GM21360 (cell line): ENCODE results near the gene B4GALNT3.

ENCODE experiments used
- ATAC-seq: cut with Tn5 transposase; IDR thresholded peaks from one replicate; pipeline ENCODE4 v1.9.1; 2021; ENCODE audit warnings: mild to moderate bottlenecking, moderate library complexity; ENCODE audit not compliant: unreplicated experiment

B4GALNT3 gene

DNA sequence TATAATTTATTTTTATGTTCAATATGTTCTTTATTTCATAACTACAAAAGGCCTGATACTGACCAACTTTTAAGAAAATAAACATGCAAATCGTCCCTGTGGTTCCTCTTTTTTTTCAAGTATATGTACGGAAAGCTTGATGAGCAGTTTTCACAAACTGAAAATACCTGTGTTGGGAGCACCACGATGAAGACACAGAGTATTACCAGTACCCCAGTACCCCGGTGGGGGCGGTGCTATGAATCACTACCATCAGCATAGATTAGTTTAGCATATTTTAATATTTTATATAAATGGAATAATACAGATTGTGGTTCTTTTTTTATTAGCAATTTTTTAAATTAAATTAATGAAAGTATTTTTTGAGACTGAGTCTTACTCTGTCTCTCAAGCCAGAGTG is 7.0 kb downstream of the B4GALNT3 start:
- no peak for ATAC-seq

DNA sequence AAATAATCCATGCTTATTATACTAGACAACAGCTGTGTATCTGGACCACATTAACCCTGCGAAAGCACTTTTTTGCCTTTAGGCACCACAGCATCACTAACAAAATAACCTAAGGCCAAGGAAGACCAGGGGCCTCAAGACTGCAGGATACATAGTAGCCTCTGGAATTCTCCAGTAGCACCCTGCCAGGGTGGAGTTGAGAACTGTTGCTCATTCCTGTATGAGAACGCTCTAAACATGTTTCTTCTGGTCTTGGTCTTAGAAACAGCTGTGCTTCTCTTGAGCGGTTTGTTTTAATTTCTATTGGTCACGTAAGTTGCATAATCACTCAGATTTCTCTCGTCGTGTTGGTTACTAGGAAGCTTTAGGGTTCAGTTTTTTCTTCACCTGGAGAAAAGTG is 7.9 kb downstream of the B4GALNT3 start:
- no peak for ATAC-seq

DNA sequence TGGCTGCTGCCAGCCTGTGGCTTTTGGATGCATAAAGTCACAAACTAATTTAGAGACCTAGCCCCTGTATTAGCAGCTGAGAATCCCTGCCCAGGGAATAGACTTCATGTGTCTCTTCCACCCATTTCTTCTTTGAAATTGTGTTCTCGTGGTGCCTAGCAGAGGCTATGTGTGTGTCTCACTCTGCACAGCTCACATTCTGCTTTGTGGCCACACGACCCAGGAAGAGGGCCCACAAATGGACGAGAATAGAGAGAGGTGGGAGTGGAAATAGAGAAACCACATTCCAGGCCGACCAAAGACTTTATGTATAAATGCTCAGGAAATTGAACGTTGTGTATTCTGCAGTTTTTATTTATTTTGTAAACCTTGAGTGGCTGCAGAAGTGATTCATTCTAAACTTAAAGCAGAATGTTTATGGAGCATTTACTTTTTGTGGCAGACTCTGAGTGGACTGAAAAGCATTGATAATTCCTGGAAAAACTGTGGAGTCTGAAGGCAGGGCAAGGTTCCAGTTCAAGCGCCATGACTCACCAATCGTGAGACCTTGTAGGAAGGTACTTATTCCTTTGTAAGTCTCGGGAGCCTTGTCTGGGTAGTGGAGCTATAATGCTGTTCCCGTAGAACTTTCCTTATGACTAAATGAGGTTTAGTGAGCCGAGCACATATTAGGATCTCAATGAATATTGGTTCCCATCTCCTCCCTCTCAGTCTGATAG is 9.1 kb downstream of the B4GALNT3 start:
- no peak for ATAC-seq

DNA sequence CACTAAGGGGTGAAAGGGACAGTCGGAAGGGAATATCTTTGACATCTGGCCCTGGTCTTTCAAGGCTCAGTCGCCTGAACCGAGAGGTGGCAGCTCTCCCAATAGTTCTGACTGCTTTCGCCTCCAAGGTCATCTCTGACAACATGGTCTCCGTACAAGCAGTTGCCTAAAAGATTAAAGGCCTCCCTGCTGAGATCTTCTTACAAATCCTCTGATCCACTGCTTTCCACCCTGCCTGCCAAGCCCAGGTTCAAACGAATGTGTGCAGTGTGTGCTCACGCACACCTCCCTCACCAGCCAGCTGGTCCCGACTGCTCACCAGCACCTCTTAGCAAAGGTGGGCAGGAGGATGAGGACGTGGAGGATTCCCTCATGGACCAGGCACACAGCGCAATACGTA is 10.4 kb downstream of the B4GALNT3 start:
- ATAC-seq: no peak

DNA sequence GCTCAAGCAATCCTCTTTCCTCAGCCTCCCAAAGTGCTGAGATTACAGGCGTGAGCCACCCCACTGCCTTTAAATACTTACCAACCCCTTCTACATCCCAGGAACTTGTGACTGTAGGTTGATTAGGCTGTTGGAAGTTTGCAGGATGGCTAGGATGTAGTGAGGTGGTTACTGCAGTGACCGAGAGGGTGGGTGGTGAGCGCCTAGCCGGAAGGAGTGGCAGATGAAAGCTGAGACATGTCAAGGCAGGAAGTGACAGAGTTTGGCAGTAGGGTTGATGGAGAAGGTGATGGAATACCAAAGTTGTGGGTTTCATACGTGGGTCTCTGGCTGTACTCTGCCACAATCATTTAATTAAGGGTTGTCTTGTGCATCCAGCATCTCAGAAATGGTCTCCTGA is 13.5 kb downstream of the B4GALNT3 start:
- ATAC-seq: no peak

DNA sequence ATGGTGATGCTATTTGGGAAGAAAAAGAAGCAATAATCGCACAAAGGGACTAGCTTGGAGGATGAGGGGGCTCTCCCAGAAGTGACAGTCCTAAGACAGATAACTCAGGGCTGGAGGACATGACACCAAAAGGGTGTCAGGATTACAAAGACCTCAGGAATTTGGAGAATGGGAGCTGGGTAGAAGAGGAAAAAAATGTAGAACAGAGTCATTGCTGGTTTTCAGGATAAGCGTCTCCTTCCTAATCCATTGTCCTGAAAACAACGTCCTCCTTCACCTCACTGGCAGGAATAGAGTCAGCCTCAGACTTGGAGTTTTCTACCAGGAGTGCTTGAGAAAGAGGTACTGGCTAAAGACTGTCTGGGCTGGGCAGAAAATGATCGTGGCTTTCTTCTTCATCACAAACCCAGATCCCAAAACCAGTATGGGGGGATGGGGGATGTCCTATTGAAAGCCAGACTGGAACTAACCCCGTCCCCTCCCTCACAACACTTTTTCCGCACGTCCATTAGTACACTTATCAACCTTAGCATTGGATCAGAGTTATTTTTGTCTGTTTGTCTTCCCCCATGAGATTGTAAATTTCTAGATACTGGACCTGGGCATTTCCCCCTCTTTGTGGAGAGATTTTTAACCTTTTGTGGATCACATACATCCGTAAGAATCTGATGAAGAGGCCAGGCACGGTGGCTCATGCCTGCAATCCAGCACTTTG is 14.3 kb downstream of the B4GALNT3 start:
- no peak for ATAC-seq

DNA sequence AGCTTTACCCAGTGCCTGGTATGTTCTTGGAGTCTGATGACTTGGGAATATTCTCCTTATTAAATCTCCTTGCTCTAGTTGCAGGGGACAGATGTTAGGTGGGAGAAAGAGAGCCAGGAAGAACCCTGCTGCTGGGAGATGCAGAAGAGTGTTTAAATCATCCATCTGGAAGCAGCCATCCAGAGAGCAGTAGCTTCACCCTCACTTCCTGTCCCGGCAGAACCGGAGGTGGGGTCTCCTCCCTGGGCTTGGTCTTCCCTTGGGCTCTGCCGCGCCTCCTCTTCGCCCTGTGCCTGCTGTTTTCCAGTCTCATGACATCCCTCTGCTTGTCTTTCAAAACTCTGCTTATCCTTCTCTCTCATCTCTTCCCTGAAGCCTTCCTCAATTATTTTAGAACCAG is 15.5 kb downstream of the B4GALNT3 start:
- ATAC-seq: no peak

DNA sequence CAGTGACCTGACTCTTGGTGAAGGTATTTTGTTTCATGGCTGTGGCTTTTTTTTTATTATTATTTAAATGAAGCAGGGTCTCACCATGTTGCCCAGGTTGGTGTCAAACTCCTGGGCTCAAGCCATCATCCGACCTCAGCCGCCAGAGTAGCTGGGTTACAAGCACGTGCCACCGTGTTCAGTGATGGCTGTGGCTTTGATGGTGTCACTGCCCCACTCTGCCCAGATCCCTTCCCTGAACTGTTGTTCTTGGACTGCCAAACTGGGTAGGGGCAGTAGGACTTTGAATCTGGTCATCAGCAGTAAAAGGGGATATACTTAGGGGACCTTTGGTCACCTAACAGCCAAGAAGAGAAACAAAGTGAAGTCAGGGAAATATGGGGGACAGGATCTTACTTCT is 19.4 kb downstream of the B4GALNT3 start:
- no peak for ATAC-seq

DNA sequence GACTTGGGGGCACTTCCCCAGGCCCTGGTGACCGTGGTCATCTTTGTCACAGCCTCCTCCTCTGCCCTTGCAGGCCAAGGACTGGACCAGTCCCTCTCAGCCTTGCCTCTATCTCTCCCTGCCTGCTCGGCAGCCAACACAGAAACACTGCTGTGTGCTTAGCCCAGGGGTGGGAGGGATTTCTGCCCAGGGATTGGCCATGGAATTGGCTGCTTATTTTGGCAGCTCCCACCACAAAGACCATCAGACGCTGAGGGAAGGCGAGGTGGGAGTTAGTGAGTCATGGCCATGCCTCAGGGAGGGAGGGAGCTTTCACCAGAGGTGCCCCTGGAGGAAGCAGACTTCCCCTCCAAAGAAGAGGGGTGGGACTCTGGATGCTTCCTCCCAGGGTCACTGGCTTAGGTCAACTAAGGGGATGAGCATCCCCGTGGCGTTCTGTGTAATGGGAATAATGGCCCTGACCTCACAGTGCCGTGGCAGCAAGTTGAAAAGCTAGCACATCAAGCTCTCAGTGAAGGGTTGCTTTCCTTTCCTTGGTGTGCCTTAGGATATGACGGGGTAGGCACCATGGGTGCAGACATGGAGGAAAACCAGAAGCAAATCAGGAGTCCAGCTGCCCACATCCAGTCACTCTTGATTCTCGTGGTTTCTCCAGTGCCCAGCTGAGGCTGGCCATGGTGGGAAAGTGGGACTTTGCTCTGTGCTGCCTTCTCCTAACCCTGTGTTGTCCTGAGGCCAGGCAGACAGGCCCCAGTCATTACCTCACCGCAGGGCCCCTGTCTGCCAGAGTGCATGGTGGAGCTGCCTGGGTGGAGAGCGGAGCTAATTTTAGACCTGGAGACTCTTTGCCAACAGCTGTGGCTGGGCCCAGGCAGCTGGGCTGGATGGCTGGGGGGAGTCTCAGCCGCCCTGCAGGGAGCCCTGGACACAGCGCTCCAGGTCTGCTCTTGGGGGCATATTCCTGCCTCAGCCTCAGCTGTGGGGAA is 21.4 kb downstream of the B4GALNT3 start:
- no peak for ATAC-seq

DNA sequence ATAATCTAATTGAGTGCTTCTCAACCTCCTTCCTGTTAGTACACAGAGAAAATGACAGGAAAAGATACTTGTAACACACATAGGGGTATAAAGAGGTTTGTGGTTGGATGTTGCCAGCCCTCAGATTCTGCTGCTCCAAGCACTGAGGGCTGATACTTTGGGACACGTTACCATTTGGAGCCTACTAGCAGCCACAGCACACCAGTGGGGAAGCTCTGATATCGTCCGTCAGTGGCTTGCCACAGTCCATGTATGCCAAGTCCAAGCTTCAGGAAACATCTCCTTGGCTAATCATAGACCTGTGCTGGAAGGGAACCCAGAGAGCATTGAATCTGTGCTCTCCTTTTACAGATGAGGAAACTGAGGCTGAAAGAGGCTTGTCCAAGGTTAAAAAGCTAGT is 22.3 kb downstream of the B4GALNT3 start:
- ATAC-seq: no peak

DNA sequence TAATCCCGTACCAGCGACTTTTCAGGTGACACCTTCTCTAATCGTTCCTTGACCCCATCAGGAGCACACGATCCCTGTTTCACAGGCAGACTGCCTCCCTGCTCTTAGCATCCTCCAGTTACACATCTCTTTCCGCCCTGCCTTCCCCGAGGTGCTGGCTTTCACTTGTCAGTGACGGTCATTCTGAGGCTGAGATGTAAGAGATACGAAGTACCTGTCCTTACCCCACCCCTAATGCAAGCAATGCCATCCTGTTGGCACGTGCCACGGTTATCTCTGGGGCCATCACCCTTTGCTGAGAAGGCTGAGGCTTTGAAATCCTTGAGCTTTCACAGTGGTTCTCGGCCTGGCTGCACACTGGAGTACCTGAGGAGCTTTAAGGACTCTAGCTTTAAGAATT is 24.4 kb downstream of the B4GALNT3 start:
- ATAC-seq: no peak

DNA sequence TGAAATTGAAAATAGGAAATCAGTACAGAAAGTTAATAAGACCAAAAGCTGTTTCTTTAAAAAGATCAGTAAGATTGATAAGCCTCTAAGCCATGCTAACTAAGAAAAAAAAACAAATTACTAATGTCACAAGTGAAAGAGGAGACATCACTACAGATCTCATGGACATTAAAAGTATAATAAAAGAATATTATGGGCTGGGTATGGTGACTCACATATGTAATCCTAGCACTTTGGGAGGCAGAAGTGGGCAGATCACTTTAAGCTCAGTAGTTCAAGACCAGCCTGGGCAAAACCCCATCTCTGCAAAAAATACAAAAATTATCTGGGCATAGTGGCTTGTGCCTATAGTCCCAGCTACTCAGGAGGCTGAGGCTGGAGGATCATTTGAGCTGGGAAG is 30.5 kb downstream of the B4GALNT3 start:
- no peak for ATAC-seq

DNA sequence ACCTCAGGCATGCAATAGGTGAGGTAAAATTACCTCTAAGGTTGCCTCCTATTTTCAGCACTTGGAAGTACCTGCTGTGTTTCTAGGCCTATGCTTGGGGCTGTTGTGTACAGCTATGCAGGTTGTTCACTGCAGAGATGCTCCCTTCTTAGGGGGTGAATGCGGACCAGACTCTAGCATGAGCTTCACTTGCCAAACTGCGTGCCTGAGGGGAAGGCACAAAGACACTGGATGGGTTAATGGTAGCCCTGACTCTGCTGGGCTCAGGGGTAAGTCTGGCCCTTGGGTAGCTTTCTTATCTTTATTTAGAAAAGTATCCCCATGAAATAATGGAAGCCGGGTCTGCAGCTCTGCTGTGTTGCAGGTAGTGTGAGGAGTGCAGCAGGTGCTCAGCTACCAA is 35.7 kb downstream of the B4GALNT3 start:
- ATAC-seq: no peak

DNA sequence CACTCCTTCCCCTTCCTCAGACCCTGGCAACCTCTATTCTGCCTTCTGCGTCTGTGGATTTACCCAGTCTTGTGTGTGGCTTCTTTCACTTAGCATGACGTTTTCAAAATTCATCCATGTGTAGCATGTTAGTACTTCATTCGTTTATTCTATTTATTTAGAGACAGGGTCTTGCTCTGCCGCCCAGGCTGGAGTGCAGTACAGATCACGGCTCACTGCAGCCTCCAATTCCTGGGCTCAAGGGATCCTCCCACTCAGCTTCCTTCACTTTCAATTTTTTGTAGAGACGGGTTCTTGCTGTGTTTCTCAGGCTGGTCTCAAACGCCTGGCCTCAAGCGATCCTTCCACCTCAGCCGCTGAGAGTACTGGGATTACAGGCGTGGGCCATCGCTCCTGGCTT is 37.0 kb downstream of the B4GALNT3 start:
- ATAC-seq: no peak

DNA sequence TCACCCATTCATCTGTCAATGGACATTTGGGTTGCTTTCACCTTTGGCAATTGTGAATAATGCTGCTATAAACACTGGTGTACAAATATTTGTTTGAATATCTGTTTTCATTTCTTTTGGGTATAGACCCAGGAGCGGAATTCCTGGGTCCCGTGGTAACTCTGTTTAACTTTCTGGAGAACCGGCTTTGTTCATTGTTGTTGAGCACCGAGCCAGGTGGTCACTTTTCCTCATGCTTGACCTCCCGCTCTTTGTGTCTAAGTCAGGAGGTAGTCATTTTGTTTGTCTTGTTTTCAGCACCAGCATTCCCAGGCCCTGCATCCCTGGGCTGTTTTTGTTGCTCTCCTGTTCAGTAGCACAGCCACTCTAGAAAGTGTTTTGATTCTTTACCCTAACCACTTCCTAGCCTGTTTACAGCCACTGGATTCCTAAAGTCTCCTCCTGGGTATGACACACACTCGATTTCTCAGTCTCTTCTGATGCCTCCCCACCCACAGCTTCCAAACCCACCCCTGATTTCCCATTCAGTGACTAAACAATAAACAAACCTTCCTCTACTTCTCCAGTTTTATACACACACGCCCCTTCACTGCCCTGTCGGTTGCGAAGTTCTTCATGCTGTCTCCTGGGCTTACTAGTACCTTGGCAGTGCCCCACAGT is 37.9 kb downstream of the B4GALNT3 start:
- no peak for ATAC-seq

DNA sequence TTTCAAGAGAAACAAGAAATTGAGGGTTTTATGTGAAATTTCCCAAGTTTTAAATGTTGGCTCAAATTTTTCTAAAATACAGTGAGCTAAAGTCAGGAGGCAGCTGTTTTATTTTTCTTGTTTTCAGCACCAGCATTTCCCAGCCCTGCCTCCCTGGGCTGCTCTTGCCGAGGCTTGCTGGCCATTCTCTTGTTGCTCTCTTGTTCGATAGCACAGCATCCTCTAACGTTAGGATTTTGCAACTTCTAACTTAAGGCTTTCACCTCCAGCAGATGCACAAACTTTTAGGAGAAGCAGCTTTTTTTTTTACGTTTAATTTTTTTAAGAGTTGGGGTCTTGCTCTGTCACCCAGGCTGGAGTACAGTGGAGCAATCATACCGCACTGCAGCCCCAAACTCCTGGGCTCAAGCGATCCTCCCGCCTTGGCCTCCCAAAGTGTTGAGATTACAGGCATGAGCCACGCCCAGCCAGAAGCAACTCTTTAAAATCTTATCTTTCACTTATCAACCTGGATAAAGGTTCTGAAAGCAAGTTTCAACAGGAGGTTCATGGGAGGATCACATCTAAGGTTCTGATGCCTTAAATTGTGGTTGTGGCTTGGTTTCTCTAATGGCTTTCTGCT is 40.2 kb downstream of the B4GALNT3 start:
- ATAC-seq: no peak

DNA sequence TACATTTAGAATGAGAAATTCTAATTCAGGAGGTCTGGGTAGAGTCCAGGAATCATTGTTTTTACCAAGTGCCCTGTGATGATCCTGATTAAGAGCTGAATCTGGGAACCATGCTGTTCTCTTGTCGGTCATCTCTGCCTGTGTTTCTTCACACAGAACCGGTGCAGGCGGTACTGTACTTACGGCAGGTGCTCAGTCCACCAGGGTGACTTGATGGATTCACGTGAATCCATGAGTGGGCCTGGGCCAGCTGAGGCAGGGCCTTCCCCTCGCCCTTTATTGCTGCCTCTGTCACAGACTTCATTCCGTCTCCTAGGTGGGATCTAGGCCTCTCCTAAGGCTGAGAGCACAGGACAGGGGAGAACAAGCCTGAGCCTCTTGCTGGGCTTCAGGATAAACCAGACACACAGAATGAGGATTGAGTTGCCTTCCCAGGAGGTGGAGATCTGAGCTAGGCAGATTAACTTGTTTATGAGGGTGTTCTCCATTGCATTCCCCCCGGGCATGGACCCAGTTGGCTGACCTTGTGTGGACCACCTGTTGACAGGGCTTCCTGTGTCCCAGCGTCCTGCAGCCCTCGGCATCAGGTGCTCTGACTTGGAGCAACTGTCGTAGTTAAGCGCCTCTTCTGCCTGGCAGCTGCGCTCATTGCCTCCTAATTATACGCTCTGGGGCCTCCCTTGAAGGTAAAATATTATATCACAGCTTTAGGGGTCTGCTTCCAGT is 42.1 kb downstream of the B4GALNT3 start:
- no peak for ATAC-seq

DNA sequence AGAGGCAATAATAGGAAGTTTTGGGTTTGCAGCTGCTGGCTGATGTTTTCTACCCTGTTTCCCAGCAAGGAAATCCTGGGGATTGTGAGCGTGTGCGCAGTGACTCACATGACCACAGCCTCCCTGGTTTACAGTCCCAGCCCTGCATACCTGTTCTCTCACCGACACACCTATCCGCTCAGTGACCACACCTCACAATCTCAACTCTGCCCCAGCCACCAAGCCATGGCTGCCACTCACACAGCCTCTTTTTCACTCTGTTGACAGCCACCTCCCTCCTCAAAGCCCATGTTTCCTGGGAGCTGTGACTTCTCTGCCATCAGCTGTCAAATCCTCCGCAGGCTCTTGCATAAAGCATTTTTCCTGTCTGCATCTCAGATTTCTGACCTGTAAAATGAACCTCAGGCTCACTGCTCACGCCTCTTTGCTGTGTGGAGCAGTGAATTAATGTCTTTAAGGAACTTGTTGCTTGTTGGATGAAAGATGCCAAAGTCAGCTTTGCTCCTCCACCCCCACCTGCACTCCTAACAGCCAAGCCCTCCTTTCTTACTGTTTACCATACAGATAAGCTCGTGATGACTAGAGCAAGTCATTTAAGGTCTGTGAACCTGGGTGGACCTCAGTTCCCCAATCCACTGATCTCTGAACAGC is 43.5 kb downstream of the B4GALNT3 start:
- ATAC-seq: no peak

DNA sequence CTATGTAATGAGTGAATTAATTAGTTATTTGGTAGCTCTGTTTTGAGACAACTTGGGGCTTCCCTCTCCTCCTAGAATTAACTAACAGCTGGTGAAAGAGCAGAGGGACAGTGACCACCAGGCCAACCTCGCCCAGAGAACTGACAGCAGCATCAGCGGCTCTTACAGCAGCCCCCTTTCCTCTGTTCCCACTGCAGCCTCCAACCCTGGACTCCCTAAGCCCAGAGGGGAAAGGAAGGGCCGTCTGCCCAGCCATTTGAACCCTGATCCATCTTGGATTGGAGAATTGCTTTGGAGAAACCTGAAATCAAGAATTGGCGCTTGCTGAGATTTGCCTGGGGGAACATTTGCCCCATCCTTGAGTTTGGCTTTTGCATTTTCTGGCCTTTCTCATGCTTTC is 45.5 kb downstream of the B4GALNT3 start:
- ATAC-seq: no peak
